Measurements from ENCODE around the gene CDK9. TPM values are rescaled to one million over a fixed set of nuclear protein-coding genes. Genes with fewer than 3 reads are reported as not detected.

CDK9 gene
- total RNA-seq, 1 experiment from 2014 or later: 48.7 TPM

GRCh38 chr9:127815512-127816361 lies 29.9 kb downstream of the CDK9 start:
- Histone ChIP-seq H3K27ac (ENCODE audit: low read length) (no peak overlapping the region), H3K36me3 (ENCODE audit: control insufficient read depth, insufficient read depth, low read length) (no peaks in the 10 kb centered on the region), H3K4me3 (ENCODE audit: low read depth in 2 of 2, low read length in 2 of 2) (no peak overlapping the region), H3K27me3 (ENCODE audit: control insufficient read depth, insufficient read depth, low read length) (no peaks in the 10 kb centered on the region), H3K4me1 (ENCODE audit: control insufficient read depth, insufficient read depth, low read length) (no peaks in the 10 kb centered on the region), H3K9me3 (ENCODE audit: control insufficient read depth, insufficient read depth, low read depth, low read length) (no peaks in the 10 kb centered on the region)
- DNase-seq (ENCODE audit: low read depth, low spot score) (no peak), ATAC-seq (peak; percentile 13; the same call in 1 of the 2 replicates)
- intact Hi-C loops (cut with micrococcal nuclease; ENCODE audit: unreplicated experiment): no loop called here
- TF ChIP-seq REST (IDR thresholded peaks at IDR 0.05; ENCODE audit: insufficient read depth in 1 of 2, low read depth in 2 of 2, low read length in 1 of 2): no peak
- TF ChIP-seq POLR2AphosphoS5 (IDR thresholded peaks at IDR 0.05; ENCODE audit: low read depth, low read length): no peak
- TF ChIP-seq SIN3A (IDR thresholded peaks at IDR 0.05; ENCODE audit: borderline replicate concordance, insufficient read depth, low read depth, low read length): no peak
- TF ChIP-seq TCF7L2 (IDR thresholded peaks at IDR 0.05; ENCODE audit: low read depth, low read length): no peak
- TF ChIP-seq CTCF (IDR thresholded peaks at IDR 0.05): no peak
- in situ Hi-C loops (cut with HindIII; ENCODE audit: low pct_unique_long_range_greater_than_20kb, low sequenced_read_pairs): no loop called here
- CTCF ChIA-PET: no interaction called here
- no TSS peak for BruUV-seq (replicated peaks)
- POLR2A ChIA-PET: no interaction called here

GRCh38 chr9:127816362-127816725 lies 30.5 kb downstream of the CDK9 start:
- ChIA-PET POLR2A (no interaction called here), CTCF (no interaction called here)
- DNase-seq (ENCODE audit: low read depth, low spot score): no peak
- Histone ChIP-seq H3K27me3 (ENCODE audit: control insufficient read depth, insufficient read depth, low read length) (no peaks in the 10 kb centered on the region), H3K36me3 (ENCODE audit: control insufficient read depth, insufficient read depth, low read length) (no peaks in the 10 kb centered on the region), H3K9me3 (ENCODE audit: control insufficient read depth, insufficient read depth, low read depth, low read length) (no peaks in the 10 kb centered on the region), H3K4me3 (ENCODE audit: low read depth in 2 of 2, low read length in 2 of 2) (no peak overlapping the region), H3K4me1 (ENCODE audit: control insufficient read depth, insufficient read depth, low read length) (no peaks in the 10 kb centered on the region), H3K27ac (ENCODE audit: low read length) (no peak overlapping the region)
- in situ Hi-C loops (cut with HindIII; ENCODE audit: low pct_unique_long_range_greater_than_20kb, low sequenced_read_pairs): no loop called here
- ATAC-seq: 0 out of 2 replicates have a peak, but pooled peaks have one; percentile 31
- TF ChIP-seq SIN3A (IDR thresholded peaks at IDR 0.05; ENCODE audit: borderline replicate concordance, insufficient read depth, low read depth, low read length): no peak
- no TSS peak for BruUV-seq (replicated peaks)
- intact Hi-C loops (cut with micrococcal nuclease; ENCODE audit: unreplicated experiment): no loop called here

- ATAC-seq: 0 out of 2 replicates have a peak, but pooled peaks have one; percentile 24
- POLR2A ChIA-PET: interaction anchor here (0.7 kb wide), 1 partner anchor 74 kb away, joined by 3 read pairs; no protein-coding TSS in a partner anchor
- intact Hi-C loops (cut with micrococcal nuclease; ENCODE audit: unreplicated experiment): no loop called here
- DNase-seq (ENCODE audit: low read depth, low spot score): no peak
- H3K27me3 ChIP-seq (ENCODE audit: control insufficient read depth, insufficient read depth, low read length): no peaks in the 10 kb centered on the region
- CTCF ChIA-PET: no interaction called here
- no TSS peak for BruUV-seq (replicated peaks)
- in situ Hi-C loops (cut with HindIII; ENCODE audit: low pct_unique_long_range_greater_than_20kb, low sequenced_read_pairs): no loop called here
- no peak overlapping the region for H3K4me3 ChIP-seq (ENCODE audit: low read depth in 2 of 2, low read length in 2 of 2)
- H3K9me3 ChIP-seq (ENCODE audit: control insufficient read depth, insufficient read depth, low read depth, low read length): no peaks in the 10 kb centered on the region
- no peaks in the 10 kb centered on the region for H3K4me1 ChIP-seq (ENCODE audit: control insufficient read depth, insufficient read depth, low read length)
- TF ChIP-seq POLR2AphosphoS5 (IDR thresholded peaks at IDR 0.05; ENCODE audit: low read depth, low read length) (no peak), TCF7L2 (IDR thresholded peaks at IDR 0.05; ENCODE audit: low read depth, low read length) (no peak), CTCF (IDR thresholded peaks at IDR 0.05) (no peak), SIN3A (IDR thresholded peaks at IDR 0.05; ENCODE audit: borderline replicate concordance, insufficient read depth, low read depth, low read length) (no peak), REST (IDR thresholded peaks at IDR 0.05; ENCODE audit: insufficient read depth in 1 of 2, low read depth in 2 of 2, low read length in 1 of 2) (no peak)
- no peak overlapping the region for H3K27ac ChIP-seq (ENCODE audit: low read length)
- H3K36me3 ChIP-seq (ENCODE audit: control insufficient read depth, insufficient read depth, low read length): no peaks in the 10 kb centered on the region
Measured at GRCh38 chr9:127816728-127817127, 30.9 kb downstream of the CDK9 start.
